Keratinocyte (primary cell): ENCODE data around the gene PANK1. TPM values are rescaled to one million over a fixed set of nuclear protein-coding genes. Genes with fewer than 3 reads are reported as not detected.

Experiments
- DNase-seq: peaks from one replicate; pipeline ENCODE4 v3.0.0-alpha.2; 2011; ENCODE audit warnings: low read depth, missing footprints, low spot score
- FAIRE-seq: peaks from 2 replicates; lab custom pipeline; 2011; peaks lifted over from hg19 to GRCh38; lab: Jason Lieb, UNC
- H2AFZ ChIP-seq: 2 replicates; pipeline ENCODE4 v1.6.0; 2012; ENCODE audit warnings: low read length, control low read depth, inconsistent platforms; ENCODE audit not compliant: control insufficient read depth
- H3K27ac ChIP-seq: 2 replicates; pipeline ENCODE4 v1.5.1; 2011; ENCODE audit warnings: low read length; ENCODE audit not compliant: control insufficient read depth, insufficient read depth
- H3K27me3 ChIP-seq: 3 replicates; pipeline ENCODE4 v1.6.0; 2011; ENCODE audit warnings: low read length; ENCODE audit not compliant: control insufficient read depth, insufficient read depth; ENCODE audit errors: extremely low read depth
- H3K36me3 ChIP-seq, 2 experiments: 2 replicates in 1 of 2; 3 replicates in 1 of 2; pipeline ENCODE4 v1.5.1; 2011; ENCODE audit warnings: low read length in 2 of 2, mild to moderate bottlenecking in 1 of 2; ENCODE audit not compliant: control insufficient read depth in 2 of 2, insufficient read depth in 2 of 2; ENCODE audit errors: extremely low read depth in 1 of 2
- H3K4me1 ChIP-seq: 3 replicates; pipeline ENCODE4 v1.5.1; 2011; ENCODE audit warnings: low read length; ENCODE audit not compliant: control insufficient read depth, insufficient read depth; ENCODE audit errors: extremely low read depth
- H3K4me2 ChIP-seq: 3 replicates; pipeline ENCODE4 v1.6.0; 2011; ENCODE audit warnings: low read depth, low read length; ENCODE audit not compliant: control insufficient read depth, insufficient read depth; ENCODE audit errors: extremely low read depth
- H3K4me3 ChIP-seq, 3 experiments: fragments of 200-600 bp in 1 of 3; sonication (generic) in 1 of 3; 2 replicates in 2 of 3; 3 replicates in 1 of 3; pipeline ENCODE4 v1.5.1; 2011 to 2016; ENCODE audit warnings: low read length in 3 of 3, mild to moderate bottlenecking in 3 of 3, control low read depth in 2 of 3, inconsistent platforms in 1 of 3, low read depth in 1 of 3, mixed read lengths in 1 of 3, mixed run types in 1 of 3, moderate library complexity in 1 of 3; ENCODE audit not compliant: control insufficient read depth in 2 of 3, insufficient read depth in 2 of 3; ENCODE audit errors: extremely low read depth in 1 of 3
- H3K79me2 ChIP-seq: 2 replicates; pipeline ENCODE4 v1.6.0; 2012; ENCODE audit warnings: low read length; ENCODE audit not compliant: control insufficient read depth, insufficient read depth
- H3K9ac ChIP-seq: 3 replicates; pipeline ENCODE4 v1.6.0; 2011; ENCODE audit warnings: low read length; ENCODE audit not compliant: control insufficient read depth, insufficient read depth; ENCODE audit errors: extremely low read depth
- H3K9me1 ChIP-seq: 3 replicates; pipeline ENCODE4 v1.6.0; 2011; ENCODE audit warnings: low read length; ENCODE audit not compliant: control insufficient read depth, insufficient read depth; ENCODE audit errors: extremely low read depth
- H3K9me3 ChIP-seq: 2 replicates; pipeline ENCODE4 v1.5.1; 2012; ENCODE audit warnings: low read depth, low read length; ENCODE audit not compliant: control insufficient read depth
- H4K20me1 ChIP-seq: 3 replicates; pipeline ENCODE4 v1.6.0; 2011; ENCODE audit warnings: low read length; ENCODE audit not compliant: control insufficient read depth, insufficient read depth; ENCODE audit errors: extremely low read depth
- CTCF ChIP-seq, 3 experiments: IDR thresholded peaks in 1 of 3; conservative IDR thresholded peaks in 1 of 3; optimal IDR thresholded peaks in 1 of 3; 2 replicates in 2 of 3; 3 replicates in 1 of 3; pipeline versions ENCODE3 to v1.5.1; 2011; ENCODE audit warnings: low read length in 3 of 3, mild to moderate bottlenecking in 3 of 3, moderate library complexity in 2 of 3, control low read depth in 1 of 3, inconsistent platforms in 1 of 3; ENCODE audit not compliant: insufficient read depth in 2 of 3; ENCODE audit errors: extremely low read depth in 1 of 3
- EZH2 ChIP-seq: IDR thresholded peaks from one replicate; pipeline ENCODE4 v1.6.1; 2012; ENCODE audit warnings: inconsistent platforms, mild to moderate bottlenecking, low read length, moderate library complexity
- dilution Hi-C: fragments of 300-500 bp; cut with MboI; formaldehyde crosslinking; loops from one replicate; pipeline ENCODE4 v1.7.0; 2020; ENCODE audit warnings: low sequenced_read_pairs; ENCODE audit not compliant: extremely low pct_ligation_motif_present
- polyA plus RNA-seq, 5 experiments: library from polyadenylated mRNA; depleted of rRNA in 3 of 5; stranded (reverse) in 3 of 5; stranded (forward) in 1 of 5; unstranded in 1 of 5; fragments of >200 nt; gene quantifications; 1 replicate in 1 of 5; 2 replicates in 3 of 5; 3 replicates in 1 of 5; pipeline versions ENCODE4 v1.2.1 to v1.2.3, GENCODE V29; 2011 to 2012; ENCODE audit warnings: missing spikeins in 2 of 5, low read depth in 1 of 5, low replicate concordance in 1 of 5

PANK1 gene
- polyA plus RNA-seq, 1 donor (not counting 4 experiments of a cell fraction or from before 2014, with no cell fraction given), result 9.5 TPM

DNA sequence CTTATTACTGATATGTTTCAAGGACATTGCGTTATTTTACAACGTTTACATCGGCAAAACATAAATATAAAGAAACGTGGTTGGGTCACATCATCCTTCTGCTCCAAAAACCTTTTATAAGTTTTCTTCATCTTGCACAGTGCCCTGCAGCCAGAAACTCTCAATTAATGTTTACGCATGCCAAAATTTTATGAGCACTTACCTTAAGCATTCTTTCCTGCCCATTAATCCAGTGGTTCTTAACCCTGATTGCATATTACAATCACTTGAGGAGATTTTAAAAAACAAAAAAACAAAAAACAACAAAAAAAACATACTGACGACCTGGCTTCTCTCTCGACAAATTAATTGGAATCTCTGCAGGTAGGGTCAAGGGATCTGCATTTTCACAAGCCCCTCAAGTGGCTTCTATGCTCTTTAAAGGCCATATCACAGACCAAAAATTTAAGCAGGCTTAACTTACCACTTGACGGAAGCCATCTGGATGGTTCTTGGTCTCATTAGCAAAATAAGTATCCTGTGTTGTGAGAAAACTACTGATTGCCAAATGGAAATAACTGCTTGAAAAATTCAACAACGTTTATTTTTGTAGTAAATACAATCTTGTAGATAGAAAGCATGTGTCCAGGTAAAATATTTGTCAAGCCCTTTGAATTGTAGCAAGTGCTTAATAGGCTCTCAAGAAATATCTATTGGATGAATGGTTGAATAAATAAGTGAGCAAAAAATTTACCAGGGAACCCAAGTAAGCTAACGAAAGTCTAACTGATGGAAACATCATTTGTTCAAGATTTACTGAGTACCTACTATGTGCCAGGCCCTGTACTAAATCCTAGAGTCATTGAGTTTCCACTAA, 78.7 kb downstream of the PANK1 start:
- TF ChIP-seq CTCF (optimal IDR thresholded peaks at IDR 0.05 in 1 of 3, IDR thresholded peaks at IDR 0.05 in 1 of 3, conservative IDR thresholded peaks at IDR 0.05 in 1 of 3; ENCODE audit: extremely low read depth in 1 of 3, insufficient read depth in 2 of 3, low read length in 3 of 3), result no peak
- no peak for TF ChIP-seq EZH2
- dilution Hi-C loops, result no loop called here
- no peak overlapping the region for H3K9ac ChIP-seq
- H3K4me3 ChIP-seq, result no peak overlapping the region
- no peaks in the 10 kb centered on the region for H3K9me1 ChIP-seq
- H3K27me3 ChIP-seq, result no peaks in the 10 kb centered on the region
- no peak overlapping the region for H2AFZ ChIP-seq
- H3K4me2 ChIP-seq, result no peak overlapping the region
- FAIRE-seq, result no peak
- no peaks in the 10 kb centered on the region for H3K79me2 ChIP-seq
- no peaks in the 10 kb centered on the region for H3K4me1 ChIP-seq
- H3K36me3 ChIP-seq, result no peaks in the 10 kb centered on the region
- H3K9me3 ChIP-seq, result no peaks in the 10 kb centered on the region
- H3K27ac ChIP-seq, result no peak overlapping the region
- DNase-seq, result no peak
- H4K20me1 ChIP-seq, result no peaks in the 10 kb centered on the region

DNA sequence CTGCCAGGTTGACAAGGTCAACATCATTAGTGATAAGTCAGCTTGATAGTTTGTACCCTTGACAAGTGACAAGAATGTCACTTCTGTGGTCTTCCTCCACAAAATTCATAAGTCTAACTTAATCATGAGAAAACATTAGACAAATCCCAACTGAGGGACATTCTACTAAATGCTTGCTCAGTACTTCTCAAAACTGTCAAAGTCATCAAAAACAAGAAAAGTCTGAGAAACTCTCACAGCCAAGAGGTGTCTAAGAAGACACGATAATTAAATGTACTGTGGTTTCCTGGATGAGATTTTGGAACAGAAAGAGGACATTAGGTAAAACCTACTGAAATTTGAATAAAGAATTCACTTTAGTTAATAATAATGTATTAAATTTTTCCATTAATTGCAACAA, 79.9 kb downstream of the PANK1 start:
- H4K20me1 ChIP-seq, result no peaks in the 10 kb centered on the region
- H3K36me3 ChIP-seq, result no peaks in the 10 kb centered on the region
- no peak overlapping the region for H3K9ac ChIP-seq
- no peak overlapping the region for H3K4me3 ChIP-seq
- no peaks in the 10 kb centered on the region for H3K9me3 ChIP-seq
- no peaks in the 10 kb centered on the region for H3K27me3 ChIP-seq
- H3K27ac ChIP-seq, result no peak overlapping the region
- no peak for TF ChIP-seq CTCF (optimal IDR thresholded peaks at IDR 0.05 in 1 of 3, IDR thresholded peaks at IDR 0.05 in 1 of 3, conservative IDR thresholded peaks at IDR 0.05 in 1 of 3; ENCODE audit: extremely low read depth in 1 of 3, insufficient read depth in 2 of 3, low read length in 3 of 3)
- no peak for TF ChIP-seq EZH2
- no peak for FAIRE-seq
- H3K4me2 ChIP-seq, result no peak overlapping the region
- H3K4me1 ChIP-seq, result no peaks in the 10 kb centered on the region
- H3K9me1 ChIP-seq, result no peaks in the 10 kb centered on the region
- H3K79me2 ChIP-seq, result no peaks in the 10 kb centered on the region
- dilution Hi-C loops, result no loop called here
- DNase-seq, result no peak
- H2AFZ ChIP-seq, result no peak overlapping the region
